A204.1 (cell line): ENCODE results near the gene PRR9.
A peak's percentile ranks its signal among the peaks of the same experiment; 100 is the strongest.
"Not testable (repeated sequence)": the region's sequence is repeated elsewhere in the genome, so short reads cannot be mapped to it uniquely, and the experiment has no call there.

Experiments
- FAIRE-seq: peaks from 2 replicates; lab custom pipeline; 2012; peaks lifted over from hg19 to GRCh38; lab: Jason Lieb, UNC

Gene PRR9, protein sequence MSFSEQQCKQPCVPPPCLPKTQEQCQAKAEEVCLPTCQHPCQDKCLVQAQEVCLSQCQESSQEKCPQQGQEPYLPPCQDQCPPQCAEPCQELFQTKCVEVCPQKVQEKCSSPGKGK

DNA sequence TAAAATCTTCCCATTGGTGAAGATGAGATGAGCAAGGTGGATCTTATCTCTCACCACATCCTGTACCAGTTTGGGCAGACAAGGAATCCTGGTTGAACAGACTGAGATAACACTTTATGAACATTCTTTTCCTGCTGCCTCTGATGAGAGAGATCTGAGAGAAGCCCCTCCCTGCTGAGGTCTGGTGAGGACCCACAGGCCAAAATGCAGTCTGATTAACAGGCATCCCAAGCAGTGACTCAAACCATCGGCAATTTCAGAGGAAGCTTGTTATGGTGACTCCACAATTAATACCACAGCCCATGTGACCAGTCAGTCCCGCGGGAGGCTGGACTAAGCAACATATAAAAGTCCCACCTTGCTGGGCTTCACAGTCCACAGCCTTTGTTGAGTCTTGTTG, at the start of gene PRR9:
TSS of gene PRR9 (plus strand) at position 373 of the 400 bp plus-strand sequence. CDS start 561 bp downstream, outside the sequence.
- FAIRE-seq = no peak

DNA sequence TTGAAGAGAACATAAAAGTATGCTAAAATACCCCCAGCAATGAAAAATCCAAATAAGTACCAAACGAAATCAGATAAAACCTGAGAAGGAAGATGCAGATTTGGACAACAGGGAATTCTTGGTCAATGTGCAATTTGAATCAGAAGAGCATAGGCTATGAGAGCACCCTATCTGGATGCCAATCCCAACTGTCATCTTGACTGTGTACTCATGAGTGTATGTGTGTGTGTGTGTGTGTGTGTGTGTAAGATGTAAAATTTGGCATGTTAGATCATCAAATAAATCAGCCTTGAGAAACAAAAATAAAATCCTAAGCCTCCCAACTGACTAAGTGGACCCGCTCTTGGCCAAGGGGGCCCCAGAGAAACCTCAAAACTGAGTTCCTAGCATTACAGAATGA, 48.7 kb upstream of the PRR9 start:
- FAIRE-seq = no peak

DNA sequence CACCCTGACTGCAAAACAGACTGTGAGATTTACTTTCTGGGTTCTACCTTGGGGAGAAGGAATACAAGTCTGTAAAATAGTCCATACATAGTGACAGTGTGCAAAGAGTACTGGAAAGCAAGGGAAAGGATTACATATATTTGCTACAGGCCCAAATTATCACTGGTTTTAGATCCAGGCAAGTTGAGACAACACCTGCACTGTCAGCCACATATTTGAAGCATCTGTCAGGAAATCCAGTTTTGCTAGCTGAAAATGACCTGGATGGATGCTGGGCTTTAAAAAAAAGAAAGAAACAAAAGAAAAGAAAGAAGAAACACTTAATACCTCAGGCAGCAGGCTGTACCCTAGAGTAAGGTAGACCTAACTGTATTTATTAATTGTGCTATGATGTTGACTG, 42.8 kb upstream of the PRR9 start:
- no peak for FAIRE-seq

DNA sequence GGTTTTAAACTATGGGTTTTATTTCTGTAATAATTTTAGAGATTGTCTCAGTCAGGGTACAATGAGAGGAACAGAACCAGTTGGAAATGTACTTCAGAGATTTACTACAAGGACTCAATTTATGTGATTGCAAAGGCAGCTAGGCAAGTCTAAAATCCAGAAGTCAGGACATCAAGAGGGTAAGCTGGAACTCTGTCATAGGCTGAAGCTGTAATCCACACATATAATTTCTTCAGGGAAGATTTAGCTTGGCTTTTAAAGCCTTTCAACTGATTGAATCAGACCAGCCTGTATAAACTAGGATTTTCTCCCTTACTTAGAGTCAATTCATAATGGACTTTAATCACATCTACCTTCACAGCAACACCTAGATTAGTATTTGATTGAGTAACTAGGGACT, 38.5 kb upstream of the PRR9 start:
- no peak for FAIRE-seq

DNA sequence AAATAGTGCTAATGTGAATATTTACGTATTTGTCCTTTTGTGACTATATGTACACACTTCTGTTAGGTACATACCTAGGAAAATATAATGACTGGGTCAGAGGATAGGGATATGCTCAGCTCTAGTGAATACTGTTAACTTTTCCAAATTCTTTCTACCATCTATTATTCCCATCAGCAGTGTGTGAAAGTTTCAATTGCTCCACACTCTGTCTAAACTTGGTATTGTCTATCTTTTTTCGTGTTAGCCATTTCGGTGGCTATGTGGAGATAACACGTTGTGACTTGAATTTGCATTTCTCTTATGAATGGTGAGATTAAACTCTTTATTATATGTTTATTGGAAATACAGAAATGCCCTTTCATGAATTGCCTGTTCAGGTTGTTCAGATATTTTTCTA, 36.8 kb upstream of the PRR9 start:
- no peak for FAIRE-seq

DNA sequence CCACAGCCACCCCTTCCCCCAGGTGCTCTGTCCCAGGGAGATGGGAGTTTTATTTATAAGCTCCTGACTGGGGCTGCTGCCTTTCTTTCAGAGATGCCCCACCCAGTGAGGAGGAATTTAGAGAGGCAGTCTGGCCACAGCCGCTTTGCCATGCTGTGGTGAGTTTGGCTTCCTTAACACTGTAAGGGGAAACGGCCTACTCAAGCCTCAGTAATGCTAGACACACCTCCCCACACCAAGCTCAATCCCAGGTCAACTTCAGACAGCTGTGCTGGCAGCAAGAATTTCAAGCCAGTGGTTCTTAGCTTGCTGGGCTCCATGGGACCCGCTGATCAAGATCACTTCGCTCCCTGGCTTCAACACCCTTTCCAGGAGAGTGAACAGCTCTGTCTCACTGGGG, 29.1 kb upstream of the PRR9 start:
- FAIRE-seq = not testable (repeated sequence)

DNA sequence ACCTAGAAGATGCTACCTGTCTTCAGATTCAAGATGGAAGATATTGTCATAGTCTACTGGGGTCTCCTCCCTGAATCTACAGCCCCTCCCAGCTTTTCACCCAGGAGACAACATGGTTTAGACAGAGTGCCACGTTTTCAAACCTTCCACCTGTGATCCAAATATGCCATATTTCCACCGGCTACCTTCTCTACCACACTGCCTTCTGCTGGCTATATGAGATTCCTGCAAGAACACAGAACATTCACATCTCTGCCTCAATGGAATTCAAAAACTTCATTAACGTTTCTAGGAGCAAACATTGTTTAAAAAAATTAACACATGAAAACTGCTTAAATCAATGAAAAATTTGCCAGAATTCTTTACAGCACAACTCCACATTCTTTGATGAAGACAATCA, 27.0 kb upstream of the PRR9 start:
- FAIRE-seq = no peak

DNA sequence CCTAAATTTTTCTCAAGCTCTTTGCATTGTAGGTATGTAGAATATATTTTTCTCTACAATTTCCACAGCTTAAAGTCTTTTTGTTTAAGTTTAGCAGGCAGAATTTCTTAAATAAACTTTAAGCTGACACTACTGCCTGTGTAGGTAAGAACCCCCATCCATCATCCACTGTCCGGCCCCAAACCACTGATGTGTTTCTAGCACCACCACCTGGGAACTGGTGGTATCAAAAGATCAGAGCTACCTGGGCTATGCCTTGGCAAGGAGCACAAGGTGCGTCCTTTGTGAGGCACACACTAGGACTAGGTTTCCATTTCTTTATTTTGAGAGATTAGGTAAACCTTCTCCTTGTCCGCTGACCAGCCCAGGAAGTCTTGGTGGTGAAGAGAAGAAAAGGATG, 24.7 kb upstream of the PRR9 start:
- FAIRE-seq = no peak

DNA sequence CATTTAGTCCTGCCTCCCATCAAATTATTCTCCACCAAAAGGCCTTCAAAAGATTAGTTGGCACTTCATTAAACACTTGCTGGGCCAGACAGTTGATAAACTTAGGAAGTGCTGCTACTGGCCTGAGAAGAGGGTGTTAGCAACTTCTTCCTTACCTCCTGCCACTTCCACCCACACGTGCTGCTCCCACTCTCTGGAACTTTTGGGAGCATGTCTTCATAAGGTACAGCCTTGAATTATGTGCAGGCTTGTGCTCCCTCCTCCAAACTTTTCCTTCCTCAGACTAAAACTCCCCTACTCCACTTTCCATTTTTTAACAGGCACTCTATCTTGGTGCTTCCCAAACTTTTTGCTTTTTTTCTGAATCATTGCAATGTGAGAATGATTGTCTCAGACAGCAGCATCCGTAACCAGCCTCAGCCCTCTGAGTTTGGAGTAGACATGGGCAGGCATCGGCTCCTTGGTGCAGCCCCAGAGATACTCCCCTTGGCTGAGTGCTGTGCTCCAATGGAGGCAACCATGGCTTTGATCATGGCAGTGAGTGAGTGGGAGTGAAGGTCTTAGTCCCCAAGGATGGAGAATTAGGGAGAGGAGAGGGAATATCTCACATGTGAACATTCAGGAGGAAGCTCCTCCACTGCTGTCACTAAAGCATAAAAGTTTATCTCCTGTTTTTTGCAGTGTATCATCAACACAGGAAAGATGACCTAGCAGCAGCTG, 22.9 kb upstream of the PRR9 start:
- no peak for FAIRE-seq

DNA sequence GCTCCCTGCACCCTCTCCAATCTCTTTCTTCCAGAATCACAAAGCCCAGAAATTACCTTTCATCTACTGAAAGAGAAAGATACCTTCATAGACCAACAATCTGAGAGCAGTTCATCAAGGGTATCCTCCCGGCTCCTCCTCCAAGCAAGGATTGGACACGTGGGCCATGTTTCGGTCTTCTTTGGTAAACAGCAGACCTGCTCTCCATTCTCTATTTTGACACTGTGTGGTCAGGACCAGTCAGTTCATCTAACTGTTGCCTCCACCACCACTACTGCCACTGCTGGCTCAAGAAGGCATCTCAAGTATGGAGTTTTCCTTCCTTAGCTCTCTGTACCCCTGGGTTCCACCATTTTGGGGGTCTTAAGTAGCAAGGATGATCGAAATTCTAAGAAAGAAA, 22.2 kb upstream of the PRR9 start:
- no peak for FAIRE-seq

DNA sequence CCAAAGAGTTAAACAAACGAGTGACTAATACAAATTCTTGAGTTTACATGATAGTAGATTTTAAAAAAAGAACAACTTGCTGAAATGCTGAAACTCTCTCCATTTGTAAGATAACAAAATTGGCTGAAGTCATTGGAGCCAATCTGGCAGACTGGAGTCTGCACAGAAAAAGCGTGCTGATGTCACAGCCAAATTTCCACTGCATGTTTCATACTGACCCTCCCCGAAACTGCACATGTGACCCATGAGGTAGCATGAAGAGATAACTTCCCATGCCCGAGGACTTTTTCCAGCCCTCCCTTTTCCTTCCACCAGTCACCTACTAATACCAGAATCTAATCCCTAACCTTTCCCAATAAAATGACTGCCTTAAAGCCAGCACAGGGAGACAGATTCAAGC, 15.4 kb upstream of the PRR9 start:
- no peak for FAIRE-seq

DNA sequence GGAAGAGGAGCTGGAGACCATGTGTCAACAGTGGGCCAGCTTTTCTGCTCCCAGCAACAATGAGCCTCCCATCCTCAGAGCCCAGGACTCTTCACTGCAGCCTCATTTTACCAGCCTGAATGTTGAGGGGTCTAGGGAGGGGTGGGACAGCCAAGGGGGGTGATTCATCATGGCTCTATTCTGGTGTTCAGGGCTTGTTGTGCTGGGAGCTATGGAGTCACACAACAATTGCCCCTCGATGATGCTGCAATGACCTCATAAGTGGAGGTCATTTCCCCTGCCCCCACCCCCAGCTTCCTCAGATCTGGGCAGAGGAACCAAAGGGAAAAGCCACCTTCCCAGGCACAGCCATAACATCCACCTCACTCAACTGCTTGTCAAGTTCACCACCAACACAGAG, 14.3 kb upstream of the PRR9 start, which contains the start of gene LELP1:
TSS of gene LELP1 (plus strand) at position 301 of the 400 bp plus-strand sequence. CDS start 1,278 bp downstream, outside the sequence.
- no peak for FAIRE-seq

DNA sequence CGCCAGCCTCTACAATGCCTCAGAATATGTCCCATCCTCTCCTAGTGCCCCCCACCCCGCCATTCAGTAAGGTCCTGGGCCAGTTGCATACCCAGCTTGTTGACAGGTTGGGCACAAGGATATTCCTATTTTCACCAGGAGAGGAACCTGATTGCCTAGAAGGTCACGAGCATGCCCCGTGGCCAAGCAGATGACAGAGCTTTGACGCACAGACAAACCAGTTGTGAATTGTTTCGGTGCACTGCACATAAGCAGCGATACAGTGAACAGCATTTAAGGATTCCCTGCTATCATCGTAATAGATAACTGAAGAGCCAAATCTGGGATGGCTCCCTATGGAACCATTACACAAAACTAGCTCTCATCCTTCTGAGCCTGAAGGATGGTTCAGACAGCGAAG, 10.8 kb upstream of the PRR9 start:
- FAIRE-seq = no peak

DNA sequence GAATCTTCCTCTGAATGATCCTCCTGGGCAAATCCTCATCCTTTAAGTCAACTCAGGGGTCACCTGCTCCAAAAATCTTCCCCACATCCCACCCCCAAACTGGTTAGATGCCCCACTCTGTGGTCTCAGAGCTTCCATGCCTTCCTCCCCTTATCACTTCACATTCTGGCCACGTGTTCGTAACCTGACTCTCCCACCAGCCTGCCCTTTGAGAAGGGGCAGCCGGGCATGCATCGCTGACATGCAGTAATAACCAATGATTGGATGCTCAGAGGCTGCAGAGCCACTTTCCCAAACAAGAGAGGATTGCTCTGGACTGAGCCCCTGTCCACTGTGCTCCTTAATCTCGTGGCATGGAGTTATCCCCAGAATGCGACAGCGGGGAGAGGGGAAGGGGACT, 7.2 kb upstream of the PRR9 start:
- FAIRE-seq = no peak

DNA sequence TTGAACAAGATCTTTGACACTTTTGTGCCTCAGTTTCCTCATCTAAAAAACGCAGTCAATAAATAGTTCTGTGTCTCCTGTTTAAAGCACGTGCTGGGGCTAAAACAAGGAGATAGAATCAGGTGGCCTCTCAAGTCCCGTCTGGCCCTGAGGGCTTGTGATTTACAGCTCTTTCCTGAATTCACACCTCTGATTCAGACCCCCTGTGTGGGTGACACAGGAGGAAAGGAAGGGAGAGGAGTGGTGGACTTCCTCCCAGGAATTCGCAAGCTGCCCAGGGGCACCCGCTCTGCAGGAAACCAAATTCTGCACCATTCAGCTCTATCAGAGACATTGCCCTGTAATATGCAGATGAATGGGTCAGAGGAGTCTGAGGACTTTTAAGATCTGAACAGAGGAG, 5.2 kb upstream of the PRR9 start:
- FAIRE-seq = no peak

DNA sequence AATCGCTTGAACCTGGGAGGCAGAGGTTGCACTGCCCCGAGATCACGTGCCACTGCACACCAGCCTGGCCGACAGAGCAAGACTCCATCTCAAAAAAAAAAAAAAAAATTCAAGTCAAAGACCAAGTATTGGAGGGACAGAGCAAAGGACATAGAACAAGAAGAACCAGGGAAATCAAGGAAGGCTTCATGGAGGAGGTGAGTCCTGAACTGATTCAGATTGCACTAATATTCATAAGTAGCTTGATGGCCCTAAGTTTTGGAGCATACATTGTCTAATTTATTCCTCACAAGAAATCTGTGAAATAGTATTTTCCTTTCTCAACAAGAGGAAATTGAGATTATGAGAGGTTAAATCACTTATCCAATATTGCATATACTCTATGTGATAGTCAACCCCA, 3.9 kb upstream of the PRR9 start:
- no peak for FAIRE-seq

DNA sequence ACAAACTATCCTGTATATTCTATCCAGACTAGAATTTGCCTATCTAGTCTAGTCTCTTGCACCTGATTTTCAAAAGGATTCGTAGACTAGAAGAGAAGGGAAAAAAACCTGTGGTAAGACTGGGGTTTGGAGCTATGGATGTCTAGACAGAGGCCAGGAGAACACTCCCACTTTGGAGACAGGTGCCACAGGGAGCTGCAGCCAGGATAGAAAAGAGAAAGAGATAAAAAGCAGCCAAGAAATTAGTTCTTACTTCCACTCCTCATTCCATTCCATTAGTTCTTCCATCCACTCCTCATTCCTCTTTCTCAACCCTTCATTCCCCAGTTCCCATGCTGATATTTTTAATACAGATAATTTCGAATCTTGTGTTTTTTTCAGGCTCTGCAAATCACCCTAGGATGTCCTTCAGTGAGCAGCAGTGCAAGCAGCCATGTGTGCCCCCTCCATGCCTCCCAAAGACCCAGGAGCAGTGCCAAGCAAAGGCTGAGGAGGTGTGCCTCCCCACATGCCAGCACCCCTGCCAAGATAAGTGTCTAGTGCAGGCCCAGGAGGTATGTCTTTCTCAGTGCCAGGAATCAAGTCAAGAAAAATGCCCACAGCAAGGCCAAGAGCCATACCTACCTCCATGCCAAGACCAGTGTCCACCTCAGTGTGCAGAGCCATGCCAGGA, 496 bp downstream of the PRR9 start:
- FAIRE-seq = no peak

DNA sequence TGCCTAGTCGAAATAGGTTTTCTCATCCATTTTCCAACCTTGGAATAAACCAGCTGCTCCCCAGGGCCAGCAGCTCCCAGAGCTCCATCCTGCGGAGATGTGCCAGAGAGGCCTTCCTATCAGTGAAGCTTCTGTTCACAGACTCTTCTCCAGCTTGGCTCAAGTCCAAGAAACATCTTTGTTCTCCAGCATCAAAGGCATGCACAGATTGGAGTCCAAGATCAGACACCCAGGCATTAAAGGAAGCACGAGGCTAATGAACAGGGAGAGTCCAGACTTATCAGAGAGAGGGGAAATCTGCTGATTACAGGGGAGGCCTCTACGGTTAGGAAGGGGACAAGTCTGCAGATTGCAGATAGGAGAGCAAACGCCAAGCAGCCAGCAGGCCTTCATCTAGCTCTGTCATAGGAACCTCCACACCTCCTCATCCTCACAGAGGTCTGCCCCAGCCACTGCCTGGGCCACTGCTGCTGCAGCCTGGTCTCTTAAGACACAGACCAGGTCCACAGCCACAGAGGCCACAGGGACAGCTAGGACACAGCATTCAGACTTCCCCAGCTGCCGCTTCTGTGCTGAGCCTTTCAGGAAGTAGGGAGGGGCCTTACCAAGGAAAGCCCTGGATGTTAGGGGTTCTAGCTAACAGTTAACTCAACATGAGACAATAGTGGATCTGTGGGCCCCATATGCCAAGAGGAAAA, 3.4 kb downstream of the PRR9 start:
- no peak for FAIRE-seq

DNA sequence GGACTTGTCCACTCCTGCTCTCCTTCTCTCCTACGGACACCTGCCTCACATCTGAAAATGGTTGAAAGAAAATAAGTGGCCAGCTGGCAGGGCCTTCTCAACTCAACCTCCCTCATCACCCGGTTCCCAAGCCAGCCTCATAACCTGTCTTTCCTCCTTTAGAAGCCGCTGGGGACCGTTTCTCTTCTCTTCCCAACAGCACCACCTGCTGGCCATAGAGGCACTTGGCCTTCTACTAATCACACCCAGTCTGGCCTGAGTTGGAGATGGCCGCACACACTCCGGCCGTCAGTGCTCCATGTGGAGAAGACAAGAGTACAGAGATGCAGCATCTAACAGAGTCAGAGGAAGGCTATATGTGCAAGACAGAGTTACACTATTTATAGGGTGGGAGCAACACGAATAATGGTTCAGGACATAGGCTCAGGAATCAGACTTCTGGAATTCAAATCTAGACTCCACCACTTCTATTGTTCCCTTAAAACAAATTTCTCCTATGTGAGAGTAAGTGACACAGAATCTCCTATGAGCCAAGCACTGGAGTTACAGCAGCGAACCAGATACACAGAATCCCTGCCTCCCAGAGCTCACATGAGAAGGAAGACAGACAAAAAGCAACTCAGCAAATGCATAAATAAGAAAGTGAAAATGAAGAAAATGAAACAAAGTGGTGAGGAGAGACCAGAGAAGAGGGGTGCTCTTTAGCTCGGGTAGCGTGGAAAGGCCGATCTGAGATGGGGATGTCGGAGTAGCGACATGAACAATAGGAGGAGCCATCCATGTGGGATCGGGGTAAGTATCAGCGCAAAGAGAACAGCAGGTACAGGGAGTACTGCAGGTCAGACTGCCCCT, 5.9 kb downstream of the PRR9 start:
- peak; percentile 65 for FAIRE-seq

DNA sequence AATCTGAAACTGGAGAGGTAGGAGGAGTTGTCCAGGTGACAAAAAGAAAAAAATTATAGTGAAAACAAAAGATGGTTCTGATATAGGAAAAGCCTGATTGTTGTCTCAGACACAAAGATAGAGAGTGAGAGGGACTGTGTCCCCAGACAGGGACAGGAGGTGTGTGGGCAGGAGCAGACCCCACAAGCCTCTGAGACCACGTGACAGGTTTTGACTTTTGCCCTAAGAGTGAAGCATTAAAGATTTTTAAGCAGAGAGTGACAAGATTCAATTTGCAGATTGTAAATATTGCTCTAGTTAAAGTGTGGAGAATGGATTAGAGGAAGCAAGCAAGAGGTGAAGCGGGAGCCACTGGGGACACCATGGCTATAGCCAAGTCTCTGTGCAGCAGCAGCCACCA, 10.4 kb downstream of the PRR9 start:
- no peak for FAIRE-seq

DNA sequence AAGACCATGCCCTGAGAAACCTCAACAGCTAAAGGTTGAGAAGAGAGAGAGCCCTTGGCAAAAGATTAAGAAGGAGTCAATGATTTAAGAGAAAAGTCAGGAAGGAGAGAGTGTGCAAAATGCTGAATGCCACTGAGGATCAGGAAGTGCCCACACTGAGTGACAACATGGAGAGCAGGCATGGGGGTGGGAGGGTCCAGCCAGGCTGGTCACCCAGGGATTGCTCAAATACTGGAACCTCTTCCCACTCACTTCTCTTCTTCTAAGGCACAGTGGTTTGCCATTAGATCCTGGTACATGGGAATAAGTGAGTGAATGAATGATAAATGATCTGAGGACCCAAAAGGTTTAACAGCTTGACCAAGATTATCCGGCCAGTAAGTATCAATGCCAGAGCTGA, 11.1 kb downstream of the PRR9 start:
- no peak for FAIRE-seq
